ENCODE measurements around the gene STYK1.

STYK1 gene

DNA sequence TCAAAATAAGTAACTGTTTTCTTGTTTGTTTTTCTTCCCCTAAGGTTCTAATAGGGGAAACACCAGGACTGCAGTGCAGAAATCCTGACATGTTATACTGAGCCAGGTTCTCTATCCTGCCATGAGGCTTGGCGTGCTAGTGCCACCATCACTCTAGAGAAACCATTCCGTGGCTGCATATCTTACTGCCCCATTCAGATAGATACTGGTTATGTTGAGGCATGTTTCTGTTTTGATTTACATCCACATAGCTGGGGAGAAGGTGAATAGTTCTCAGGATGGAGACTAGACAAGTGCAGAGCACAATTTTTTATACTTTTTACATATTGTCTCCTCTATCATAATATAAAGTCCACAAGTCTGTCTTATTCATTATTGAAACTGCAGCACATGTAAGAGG lies 72.0 kb downstream of the STYK1 start:
- Histone ChIP-seq H2BK15ac (ENCODE audit: low read depth, poor library complexity, severe bottlenecking) (no peak overlapping the region), H3K4me2 (ENCODE audit: low read length, poor library complexity, severe bottlenecking) (no peak overlapping the region), H2BK120ac (ENCODE audit: low read depth, low read length) (no peak overlapping the region), H3K9me3 (ENCODE audit: control insufficient read depth, low read length) (no peaks in the 10 kb centered on the region), H4K8ac (ENCODE audit: low read length) (no peak overlapping the region), H2AK5ac (ENCODE audit: low read length, severe bottlenecking) (no peak overlapping the region), H3K4ac (ENCODE audit: low read depth in 1 of 2, low read length in 2 of 2) (no peak overlapping the region), H3K79me1 (replicated peaks; ENCODE audit: low read length, poor library complexity, severe bottlenecking) (peaks cover 2% of the 10 kb centered on the region), H4K91ac (ENCODE audit: low read length) (no peak overlapping the region), H2BK12ac (ENCODE audit: low read length in 2 of 2) (no peak overlapping the region), H3K14ac (ENCODE audit: low read length in 2 of 2) (no peak overlapping the region), H3K36me3 (ENCODE audit: control insufficient read depth in 1 of 2, insufficient read depth in 2 of 2, low read depth in 1 of 2, low read length in 2 of 2) (peaks cover 0 to 38% of the 10 kb centered on the region in 2 experiments), H3K27ac (ENCODE audit: low read length, poor library complexity, severe bottlenecking) (no peak overlapping the region), H3K4me3 (ENCODE audit: insufficient read depth in 1 of 2, low read depth in 1 of 2, low read length in 2 of 2) (no peak overlapping the region), H3K18ac (ENCODE audit: low read depth in 1 of 2, low read length in 2 of 2) (no peak overlapping the region), H3K4me1 (ENCODE audit: control insufficient read depth, insufficient read depth, low read depth, low read length) (no peaks in the 10 kb centered on the region), H2AFZ (ENCODE audit: low read depth, low read length) (no peak overlapping the region), H3K27me3 (ENCODE audit: control insufficient read depth in 1 of 2, insufficient read depth in 1 of 2, low read length in 2 of 2) (no peaks in the 10 kb centered on the region), H3K23ac (ENCODE audit: low read length in 2 of 2) (no peak overlapping the region), H2BK5ac (ENCODE audit: low read depth, low read length, poor library complexity, severe bottlenecking) (no peak overlapping the region), H3K9ac (ENCODE audit: low read length) (no peak overlapping the region)
- no peak for DNase-seq
- 100% methylated on average over 1 of the region's 2 CpGs for WGBS

DNA sequence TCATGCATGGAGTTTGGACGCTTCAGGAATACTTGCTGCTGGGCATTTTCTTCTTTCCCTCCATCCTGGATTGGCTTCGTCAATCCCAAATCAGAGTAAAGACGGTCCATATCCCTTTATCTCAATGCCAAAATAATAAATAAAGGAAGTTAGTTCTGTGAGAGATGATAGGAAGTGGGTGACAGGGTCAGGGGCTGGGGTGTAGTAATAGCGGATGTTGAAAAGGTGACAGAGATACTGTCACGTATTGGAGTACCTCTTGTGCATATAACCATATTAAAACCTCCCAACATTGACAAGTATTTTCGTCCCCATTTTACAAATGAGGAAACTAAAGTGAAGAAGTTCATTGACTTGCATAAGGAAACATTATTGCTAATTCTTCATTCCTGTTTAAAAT lies 72.9 kb downstream of the STYK1 start:
- WGBS, result 100% methylated on average over 2 of the region's 6 CpGs
- H3K14ac ChIP-seq (ENCODE audit: low read length in 2 of 2), result no peak overlapping the region

DNA sequence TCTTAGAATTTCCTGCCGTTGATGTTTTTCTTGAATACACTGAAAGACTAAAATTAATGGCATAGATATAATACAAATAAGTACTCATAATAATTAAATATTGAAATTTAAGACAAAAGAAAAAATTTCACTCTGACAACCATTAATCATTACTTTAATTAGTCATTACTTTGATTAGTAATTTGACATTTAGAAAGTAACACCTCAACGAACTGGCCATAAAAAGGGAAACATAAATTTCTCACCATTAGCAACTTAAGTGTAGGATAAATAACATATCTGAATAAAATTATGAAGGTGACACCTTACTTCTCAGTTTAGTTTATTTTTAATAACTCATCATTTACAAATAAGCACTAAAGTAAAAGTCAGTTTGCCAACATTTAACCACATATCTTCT lies 78.0 kb downstream of the STYK1 start:
- Histone ChIP-seq H3K18ac (ENCODE audit: low read depth in 1 of 2, low read length in 2 of 2) (no peak overlapping the region), H3K23ac (ENCODE audit: low read length in 2 of 2) (no peak overlapping the region), H3K36me3 (ENCODE audit: control insufficient read depth in 1 of 2, insufficient read depth in 2 of 2, low read depth in 1 of 2, low read length in 2 of 2) (peaks cover 0 to 37% of the 10 kb centered on the region in 2 experiments), H4K91ac (ENCODE audit: low read length) (no peak overlapping the region), H2AFZ (ENCODE audit: low read depth, low read length) (no peak overlapping the region), H3K27me3 (ENCODE audit: control insufficient read depth in 1 of 2, insufficient read depth in 1 of 2, low read length in 2 of 2) (no peaks in the 10 kb centered on the region), H4K8ac (ENCODE audit: low read length) (no peak overlapping the region), H3K4ac (ENCODE audit: low read depth in 1 of 2, low read length in 2 of 2) (no peak overlapping the region), H2BK120ac (ENCODE audit: low read depth, low read length) (no peak overlapping the region), H3K4me1 (ENCODE audit: control insufficient read depth, insufficient read depth, low read depth, low read length) (peaks cover 2% of the 10 kb centered on the region), H3K27ac (ENCODE audit: low read length, poor library complexity, severe bottlenecking) (no peak overlapping the region), H3K4me3 (ENCODE audit: insufficient read depth in 1 of 2, low read depth in 1 of 2, low read length in 2 of 2) (no peak overlapping the region), H3K9ac (ENCODE audit: low read length) (no peak overlapping the region), H2BK5ac (ENCODE audit: low read depth, low read length, poor library complexity, severe bottlenecking) (no peak overlapping the region), H3K9me3 (ENCODE audit: control insufficient read depth, low read length) (no peaks in the 10 kb centered on the region), H2BK12ac (ENCODE audit: low read length in 2 of 2) (no peak overlapping the region), H3K79me1 (replicated peaks; ENCODE audit: low read length, poor library complexity, severe bottlenecking) (peaks cover 1% of the 10 kb centered on the region), H3K14ac (ENCODE audit: low read length in 2 of 2) (no peak overlapping the region), H3K4me2 (ENCODE audit: low read length, poor library complexity, severe bottlenecking) (no peak overlapping the region), H2AK5ac (ENCODE audit: low read length, severe bottlenecking) (no peak overlapping the region), H2BK15ac (ENCODE audit: low read depth, poor library complexity, severe bottlenecking) (no peak overlapping the region)
- DNase-seq, result no peak
- no CpG with 5 or more reads among the region's 2 CpGs for WGBS

More for the DNA sequence above, 72.9 kb downstream of the STYK1 start:
- peaks cover 0 to 30% of the 10 kb centered on the region in 2 experiments for H3K36me3 ChIP-seq (ENCODE audit: control insufficient read depth in 1 of 2, insufficient read depth in 2 of 2, low read depth in 1 of 2, low read length in 2 of 2)
- no peak overlapping the region for H3K9ac ChIP-seq (ENCODE audit: low read length)
- H3K18ac ChIP-seq (ENCODE audit: low read depth in 1 of 2, low read length in 2 of 2), result no peak overlapping the region
- H2BK15ac ChIP-seq (ENCODE audit: low read depth, poor library complexity, severe bottlenecking), result no peak overlapping the region
- DNase-seq, result no peak
- H3K9me3 ChIP-seq (ENCODE audit: control insufficient read depth, low read length), result no peaks in the 10 kb centered on the region
- H4K8ac ChIP-seq (ENCODE audit: low read length), result no peak overlapping the region
- H3K27me3 ChIP-seq (ENCODE audit: control insufficient read depth in 1 of 2, insufficient read depth in 1 of 2, low read length in 2 of 2), result no peaks in the 10 kb centered on the region
- no peak overlapping the region for H3K4me2 ChIP-seq (ENCODE audit: low read length, poor library complexity, severe bottlenecking)
- no peak overlapping the region for H4K91ac ChIP-seq (ENCODE audit: low read length)
- no peak overlapping the region for H3K23ac ChIP-seq (ENCODE audit: low read length in 2 of 2)
- H3K4ac ChIP-seq (ENCODE audit: low read depth in 1 of 2, low read length in 2 of 2), result no peak overlapping the region
- H2AK5ac ChIP-seq (ENCODE audit: low read length, severe bottlenecking), result no peak overlapping the region
- no peak overlapping the region for H3K27ac ChIP-seq (ENCODE audit: low read length, poor library complexity, severe bottlenecking)
- peaks cover 2% of the 10 kb centered on the region for H3K79me1 ChIP-seq (replicated peaks; ENCODE audit: low read length, poor library complexity, severe bottlenecking)
- no peaks in the 10 kb centered on the region for H3K4me1 ChIP-seq (ENCODE audit: control insufficient read depth, insufficient read depth, low read depth, low read length)
- no peak overlapping the region for H2BK12ac ChIP-seq (ENCODE audit: low read length in 2 of 2)
- no peak overlapping the region for H3K4me3 ChIP-seq (ENCODE audit: insufficient read depth in 1 of 2, low read depth in 1 of 2, low read length in 2 of 2)
- H2BK120ac ChIP-seq (ENCODE audit: low read depth, low read length), result no peak overlapping the region
- H2BK5ac ChIP-seq (ENCODE audit: low read depth, low read length, poor library complexity, severe bottlenecking), result no peak overlapping the region
- H2AFZ ChIP-seq (ENCODE audit: low read depth, low read length), result no peak overlapping the region

DNA sequence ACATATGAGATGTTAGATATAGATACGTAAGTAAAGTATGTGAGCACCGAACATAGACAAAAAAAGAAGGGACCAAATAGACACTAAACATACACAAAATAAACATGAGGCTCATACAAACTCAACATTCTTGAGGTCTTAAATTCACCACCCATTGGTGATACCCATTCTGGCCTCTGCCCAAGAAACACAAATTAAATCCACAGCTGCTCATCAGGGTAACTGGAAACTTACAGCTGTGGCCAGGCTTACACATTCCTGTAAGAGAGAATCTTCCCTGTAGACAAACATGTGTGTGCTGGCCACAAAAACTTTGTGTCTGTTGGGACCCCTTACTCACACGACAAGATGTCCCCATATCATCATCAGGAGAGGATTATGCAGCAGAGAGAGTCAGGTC lies 82.9 kb downstream of the STYK1 start:
- H3K27me3 ChIP-seq (ENCODE audit: control insufficient read depth in 1 of 2, insufficient read depth in 1 of 2, low read length in 2 of 2), result no peaks in the 10 kb centered on the region
- H3K4me1 ChIP-seq (ENCODE audit: control insufficient read depth, insufficient read depth, low read depth, low read length), result peaks cover 2% of the 10 kb centered on the region
- no peak overlapping the region for H2BK5ac ChIP-seq (ENCODE audit: low read depth, low read length, poor library complexity, severe bottlenecking)
- H3K27ac ChIP-seq (ENCODE audit: low read length, poor library complexity, severe bottlenecking), result no peak overlapping the region
- no peak overlapping the region for H3K9ac ChIP-seq (ENCODE audit: low read length)
- H3K4ac ChIP-seq (ENCODE audit: low read depth in 1 of 2, low read length in 2 of 2), result no peak overlapping the region
- no peak overlapping the region for H2BK15ac ChIP-seq (ENCODE audit: low read depth, poor library complexity, severe bottlenecking)
- no peak overlapping the region for H2BK120ac ChIP-seq (ENCODE audit: low read depth, low read length)
- no peak overlapping the region for H2AK5ac ChIP-seq (ENCODE audit: low read length, severe bottlenecking)
- no peak overlapping the region for H4K91ac ChIP-seq (ENCODE audit: low read length)
- no peak overlapping the region for H4K8ac ChIP-seq (ENCODE audit: low read length)
- 93% methylated on average over 3 of the region's 3 CpGs for WGBS
- peaks cover 1% of the 10 kb centered on the region for H3K79me1 ChIP-seq (replicated peaks; ENCODE audit: low read length, poor library complexity, severe bottlenecking)
- H3K18ac ChIP-seq (ENCODE audit: low read depth in 1 of 2, low read length in 2 of 2), result no peak overlapping the region
- no peak for DNase-seq
- no peaks in the 10 kb centered on the region for H3K9me3 ChIP-seq (ENCODE audit: control insufficient read depth, low read length)
- H2AFZ ChIP-seq (ENCODE audit: low read depth, low read length), result no peak overlapping the region
- H2BK12ac ChIP-seq (ENCODE audit: low read length in 2 of 2), result no peak overlapping the region
- no peak overlapping the region for H3K23ac ChIP-seq (ENCODE audit: low read length in 2 of 2)
- no peak overlapping the region for H3K14ac ChIP-seq (ENCODE audit: low read length in 2 of 2)
- no peak overlapping the region for H3K4me3 ChIP-seq (ENCODE audit: insufficient read depth in 1 of 2, low read depth in 1 of 2, low read length in 2 of 2)
- H3K4me2 ChIP-seq (ENCODE audit: low read length, poor library complexity, severe bottlenecking), result no peak overlapping the region
- peaks cover 0 to 40% of the 10 kb centered on the region in 2 experiments for H3K36me3 ChIP-seq (ENCODE audit: control insufficient read depth in 1 of 2, insufficient read depth in 2 of 2, low read depth in 1 of 2, low read length in 2 of 2)

Measured in mesenchymal stem cell (in vitro differentiated cells and primary cell).